ENCODE measurements around the gene PFN3. TPM values are rescaled to one million over a fixed set of nuclear protein-coding genes. Genes with fewer than 3 reads are reported as not detected.

The PFN3 gene
- polyA plus RNA-seq, 1 donor (not counting 4 experiments of a cell fraction or from before 2014, with no cell fraction given), result not detected

DNA sequence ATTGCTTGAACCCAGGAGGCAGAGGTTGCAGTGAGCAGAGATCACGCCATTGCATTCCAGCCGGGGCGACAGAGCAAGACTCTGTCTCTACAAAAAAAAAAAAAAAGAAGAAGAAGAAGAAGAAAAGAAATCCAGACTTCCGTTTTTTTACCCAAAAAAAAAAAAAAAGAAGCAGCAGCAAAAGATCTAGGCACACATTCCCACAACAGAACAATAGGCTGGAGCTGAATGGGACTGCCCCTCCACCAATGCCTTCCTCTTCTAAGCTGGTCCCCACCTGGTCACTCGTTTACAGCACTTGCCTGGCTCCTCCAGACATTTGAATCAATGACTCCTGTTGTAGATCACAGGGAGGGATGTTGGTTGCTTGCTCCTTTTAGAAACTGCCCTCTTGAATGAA, 47.4 kb downstream of the PFN3 start:
- dilution Hi-C loops (cut with MboI; ENCODE audit: extremely low pct_ligation_motif_present, low sequenced_read_pairs), result no loop called here
- Histone ChIP-seq H4K20me1 (ENCODE audit: control insufficient read depth, extremely low read depth, insufficient read depth, low read length) (peaks cover 4% of the 10 kb centered on the region), H3K9me3 (ENCODE audit: control insufficient read depth, low read depth, low read length) (no peaks in the 10 kb centered on the region), H2AFZ (ENCODE audit: control insufficient read depth, low read length) (no peak overlapping the region), H3K4me2 (ENCODE audit: control insufficient read depth, extremely low read depth, insufficient read depth, low read depth, low read length) (no peak overlapping the region), H3K4me1 (ENCODE audit: control insufficient read depth, extremely low read depth, insufficient read depth, low read length) (peaks cover 38% of the 10 kb centered on the region), H3K9ac (ENCODE audit: control insufficient read depth, extremely low read depth, insufficient read depth, low read length) (no peak overlapping the region), H3K27ac (ENCODE audit: control insufficient read depth, insufficient read depth, low read length) (no peak overlapping the region), H3K4me3 (ENCODE audit: control insufficient read depth in 2 of 3, extremely low read depth in 1 of 3, insufficient read depth in 2 of 3, low read depth in 1 of 3, low read length in 3 of 3) (no peak overlapping the region), H3K9me1 (ENCODE audit: control insufficient read depth, extremely low read depth, insufficient read depth, low read length) (no peaks in the 10 kb centered on the region), H3K27me3 (ENCODE audit: control insufficient read depth, extremely low read depth, insufficient read depth, low read length) (no peaks in the 10 kb centered on the region), H3K36me3 (ENCODE audit: control insufficient read depth in 2 of 2, extremely low read depth in 1 of 2, insufficient read depth in 2 of 2, low read length in 2 of 2) (peaks cover 4 to 14% of the 10 kb centered on the region in 2 experiments), H3K79me2 (ENCODE audit: control insufficient read depth, insufficient read depth, low read length) (peaks cover 32% of the 10 kb centered on the region)
- FAIRE-seq (no peak), DNase-seq (ENCODE audit: low read depth, low spot score) (no peak)
- TF ChIP-seq CTCF (optimal IDR thresholded peaks at IDR 0.05 in 1 of 3, IDR thresholded peaks at IDR 0.05 in 1 of 3, conservative IDR thresholded peaks at IDR 0.05 in 1 of 3; ENCODE audit: extremely low read depth in 1 of 3, insufficient read depth in 2 of 3, low read length in 3 of 3), result no peak
- no peak for TF ChIP-seq EZH2 (IDR thresholded peaks at IDR 0.05; ENCODE audit: low read length)

DNA sequence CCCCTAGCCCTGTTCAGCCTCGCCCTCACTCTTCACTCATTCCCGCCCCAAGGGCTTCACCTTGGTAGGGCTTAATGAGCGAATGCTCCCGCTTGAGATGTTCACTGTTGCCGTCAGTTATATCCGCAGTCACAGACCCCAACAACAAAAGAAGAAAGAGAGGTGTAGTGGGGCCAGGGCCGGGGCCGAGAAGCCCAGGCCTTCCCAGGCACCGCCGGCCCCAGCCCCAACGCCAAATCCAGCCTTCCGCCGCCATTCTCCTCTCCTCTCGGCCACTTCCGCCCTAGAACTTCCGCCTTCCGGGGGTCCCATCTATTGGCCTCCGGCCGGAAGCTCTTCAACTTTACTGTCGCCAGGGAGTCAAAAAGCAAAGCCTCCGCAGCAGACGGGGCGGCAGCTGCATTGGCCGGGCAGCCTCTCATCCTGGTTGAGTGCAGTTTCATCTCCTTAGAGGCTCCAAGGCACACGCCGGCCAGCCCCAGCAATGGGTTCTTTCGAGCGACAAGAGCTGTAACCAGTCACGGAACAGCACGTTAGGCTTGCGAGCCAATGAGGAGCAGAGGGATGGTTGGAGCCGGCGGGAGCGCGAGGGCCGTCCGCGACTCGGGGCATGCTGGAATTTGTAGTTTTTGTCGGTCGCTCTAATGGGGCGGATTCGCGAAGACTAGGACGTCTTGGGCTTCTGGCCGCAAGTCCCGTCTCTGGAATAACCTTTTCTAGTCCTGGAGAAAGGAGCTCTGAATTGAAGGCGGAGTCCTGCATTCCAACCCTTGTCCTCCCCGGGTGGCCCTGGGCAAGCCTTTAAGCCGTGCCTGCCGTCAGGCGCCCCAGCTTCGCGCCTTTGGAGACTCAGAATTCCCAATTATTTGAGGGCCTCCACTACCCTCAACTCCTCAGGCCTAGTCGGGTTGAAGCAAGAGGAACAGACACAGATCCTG, 48.8 kb downstream of the PFN3 start, which contains the start of gene LMAN2:
Gene LMAN2 (minus strand): TSS at position 277 of the 938 bp plus-strand sequence. CDS start 21 bp downstream, at position 256.
- Histone ChIP-seq H3K4me2 (ENCODE audit: control insufficient read depth, extremely low read depth, insufficient read depth, low read depth, low read length) (peak within 1 kb of the TSS; percentile 95), H3K9me3 (ENCODE audit: control insufficient read depth, low read depth, low read length) (no peaks in the 10 kb centered on the region), H3K27ac (ENCODE audit: control insufficient read depth, insufficient read depth, low read length) (peak within 1 kb of the TSS; percentile 95), H3K9ac (ENCODE audit: control insufficient read depth, extremely low read depth, insufficient read depth, low read length) (peak within 1 kb of the TSS; percentile 98), H3K27me3 (ENCODE audit: control insufficient read depth, extremely low read depth, insufficient read depth, low read length) (no peaks in the 10 kb centered on the region), H2AFZ (ENCODE audit: control insufficient read depth, low read length) (peak within 1 kb of the TSS; percentile 96), H3K9me1 (ENCODE audit: control insufficient read depth, extremely low read depth, insufficient read depth, low read length) (no peaks in the 10 kb centered on the region), H3K36me3 (ENCODE audit: control insufficient read depth in 2 of 2, extremely low read depth in 1 of 2, insufficient read depth in 2 of 2, low read length in 2 of 2) (peaks cover 7 to 20% of the 10 kb centered on the region in 2 experiments), H4K20me1 (ENCODE audit: control insufficient read depth, extremely low read depth, insufficient read depth, low read length) (peaks cover 4% of the 10 kb centered on the region), H3K4me1 (ENCODE audit: control insufficient read depth, extremely low read depth, insufficient read depth, low read length) (peaks cover 25% of the 10 kb centered on the region), H3K79me2 (ENCODE audit: control insufficient read depth, insufficient read depth, low read length) (peaks cover 46% of the 10 kb centered on the region), H3K4me3 (ENCODE audit: control insufficient read depth in 2 of 3, extremely low read depth in 1 of 3, insufficient read depth in 2 of 3, low read depth in 1 of 3, low read length in 3 of 3) (peak within 1 kb of the TSS; percentile 87 to 95 (median 92))
- DNase-seq (ENCODE audit: low read depth, low spot score) (peak; percentile 57), FAIRE-seq (peak; percentile 83)
- dilution Hi-C loops (cut with MboI; ENCODE audit: extremely low pct_ligation_motif_present, low sequenced_read_pairs), result no loop called here
- no peak for TF ChIP-seq EZH2 (IDR thresholded peaks at IDR 0.05; ENCODE audit: low read length)
- no peak for TF ChIP-seq CTCF (optimal IDR thresholded peaks at IDR 0.05 in 1 of 3, IDR thresholded peaks at IDR 0.05 in 1 of 3, conservative IDR thresholded peaks at IDR 0.05 in 1 of 3; ENCODE audit: extremely low read depth in 1 of 3, insufficient read depth in 2 of 3, low read length in 3 of 3)

Measured in keratinocyte (primary cell).